H9 (cell line): ENCODE measurements around the gene PSMB9. TPM values are rescaled to one million over a fixed set of nuclear protein-coding genes. Genes with fewer than 3 reads are reported as not detected.
A peak's percentile ranks its signal among the peaks of the same experiment; 100 is the strongest.

ENCODE experiments used
- DNase-seq: peaks from one replicate; pipeline ENCODE4 v3.0.0-alpha.2; 2017
- H2AFZ ChIP-seq: one replicate; pipeline ENCODE4 v1.6.1; 2013; ENCODE audit warnings: mild to moderate bottlenecking, low read length, control low read depth, moderate library complexity
- H2AK5ac ChIP-seq: 2 replicates; pipeline ENCODE4 v1.6.1; 2013; ENCODE audit warnings: low read length, control low read depth, mixed read lengths; ENCODE audit not compliant: insufficient read length
- H2BK120ac ChIP-seq: one replicate; pipeline ENCODE4 v1.6.1; 2013; ENCODE audit warnings: low read depth, mild to moderate bottlenecking, low read length, control low read depth, inconsistent platforms; ENCODE audit not compliant: poor library complexity, severe bottlenecking
- H2BK12ac ChIP-seq: 2 replicates; pipeline ENCODE4 v1.6.1; 2013; ENCODE audit warnings: low read length, control low read depth, mixed read lengths, low read depth; ENCODE audit not compliant: insufficient read length
- H2BK15ac ChIP-seq: 2 replicates; pipeline ENCODE4 v1.6.1; 2013; ENCODE audit warnings: low read depth, low read length, control low read depth
- H2BK20ac ChIP-seq: one replicate; pipeline ENCODE4 v1.6.1; 2013; ENCODE audit warnings: low read depth, mild to moderate bottlenecking, low read length, control low read depth, inconsistent platforms; ENCODE audit not compliant: poor library complexity, severe bottlenecking
- H2BK5ac ChIP-seq: 2 replicates; pipeline ENCODE4 v1.6.1; 2013; ENCODE audit warnings: low read length, control low read depth, mixed read lengths; ENCODE audit not compliant: insufficient read length
- H3K14ac ChIP-seq: 2 replicates; pipeline ENCODE4 v1.6.1; 2013; ENCODE audit warnings: low read length, control low read depth; ENCODE audit not compliant: insufficient read depth
- H3K18ac ChIP-seq: 2 replicates; pipeline ENCODE4 v1.6.1; 2013; ENCODE audit warnings: low read depth, mild to moderate bottlenecking, mixed read lengths, low read length, control low read depth; ENCODE audit not compliant: insufficient read length
- H3K23ac ChIP-seq: 2 replicates; pipeline ENCODE4 v1.6.1; 2013; ENCODE audit warnings: low read length, control low read depth, mixed read lengths, low read depth; ENCODE audit not compliant: insufficient read length
- H3K23me2 ChIP-seq: 2 replicates; pipeline ENCODE4 v1.6.1; 2013; ENCODE audit warnings: low read depth, mild to moderate bottlenecking, mixed read lengths, low read length, control low read depth; ENCODE audit not compliant: insufficient read length, poor library complexity, severe bottlenecking
- H3K27ac ChIP-seq: 2 replicates; pipeline ENCODE4 v1.5.1; 2013; ENCODE audit warnings: low read length, control low read depth, mixed read lengths, low read depth; ENCODE audit not compliant: insufficient read length
- H3K27me3 ChIP-seq: 2 replicates; pipeline ENCODE4 v1.6.1; 2013; ENCODE audit warnings: low read length, control low read depth, inconsistent platforms; ENCODE audit not compliant: insufficient read depth
- H3K4ac ChIP-seq: 2 replicates; pipeline ENCODE4 v1.6.1; 2013; ENCODE audit warnings: low read depth, mild to moderate bottlenecking, control low read depth, inconsistent platforms, low read length, moderate library complexity
- H3K4me1 ChIP-seq: 2 replicates; pipeline ENCODE4 v1.6.1; 2013; ENCODE audit warnings: low read length, control low read depth, inconsistent platforms; ENCODE audit not compliant: insufficient read depth
- H3K4me2 ChIP-seq: 2 replicates; pipeline ENCODE4 v1.6.1; 2013; ENCODE audit warnings: low read length, control low read depth, mixed read lengths; ENCODE audit not compliant: insufficient read length, insufficient read depth
- H3K56ac ChIP-seq: 2 replicates; pipeline ENCODE4 v1.6.1; 2013; ENCODE audit warnings: low read depth, mild to moderate bottlenecking, mixed read lengths, low read length, control low read depth; ENCODE audit not compliant: insufficient read length
- H3K79me1 ChIP-seq: 2 replicates; pipeline ENCODE4 v1.6.1; 2013; ENCODE audit warnings: low read depth, mild to moderate bottlenecking, moderate library complexity, low read length, control low read depth, inconsistent platforms; ENCODE audit not compliant: insufficient read depth, poor library complexity, severe bottlenecking
- H3K79me2 ChIP-seq: 2 replicates; pipeline ENCODE4 v1.6.1; 2013; ENCODE audit warnings: low read length, control low read depth, inconsistent platforms; ENCODE audit not compliant: insufficient read depth
- H3K9ac ChIP-seq: 2 replicates; pipeline ENCODE4 v1.6.1; 2013; ENCODE audit warnings: low read length, control low read depth, mixed read lengths; ENCODE audit not compliant: insufficient read length; ENCODE audit errors: extremely low read depth
- H3K9me3 ChIP-seq: one replicate; pipeline ENCODE4 v1.6.1; 2013; ENCODE audit warnings: low read depth, low read length, inconsistent platforms; ENCODE audit not compliant: control insufficient read depth
- H3T11ph ChIP-seq: one replicate; pipeline ENCODE4 v1.6.1; 2013; ENCODE audit warnings: mild to moderate bottlenecking, low read length, control low read depth, inconsistent platforms
- H4K20me1 ChIP-seq: one replicate; pipeline ENCODE4 v1.6.1; 2013; ENCODE audit not compliant: control insufficient read depth, insufficient read length, insufficient read depth
- H4K5ac ChIP-seq: 2 replicates; pipeline ENCODE4 v1.6.1; 2013; ENCODE audit warnings: low read depth, mild to moderate bottlenecking, mixed read lengths, low read length, control low read depth; ENCODE audit not compliant: insufficient read length
- H4K8ac ChIP-seq: replicated peaks from 2 replicates; pipeline ENCODE4 v1.6.1; 2013; ENCODE audit warnings: low read length, control low read depth, mixed read lengths, low read depth; ENCODE audit not compliant: insufficient read length
- H4K91ac ChIP-seq: 2 replicates; pipeline ENCODE4 v1.6.1; 2013; ENCODE audit warnings: low read depth, mild to moderate bottlenecking, moderate library complexity, mixed read lengths, low read length, control low read depth; ENCODE audit not compliant: insufficient read length
- H3K27ac Mint-ChIP-seq, 3 experiments: 2 replicates in 2 of 3; 3 replicates in 1 of 3; pipeline ENCODE4 v1.8.0; 2020 to 2021; ENCODE audit warnings: mixed read lengths in 3 of 3, mild to moderate bottlenecking in 1 of 3, moderate library complexity in 1 of 3
- H3K27me3 Mint-ChIP-seq: 2 replicates; pipeline ENCODE4 v1.8.0; 2021; ENCODE audit warnings: low read depth, mild to moderate bottlenecking, moderate library complexity, mixed read lengths
- H3K36me3 Mint-ChIP-seq, 3 experiments: 2 replicates in 2 of 3; 3 replicates in 1 of 3; pipeline ENCODE4 v1.8.0; 2020 to 2021; ENCODE audit warnings: low read depth in 3 of 3, mixed read lengths in 3 of 3; ENCODE audit not compliant: insufficient read depth in 1 of 3
- H3K4me1 Mint-ChIP-seq, 2 experiments: 2 replicates each; pipeline ENCODE4 v1.8.0; 2020; ENCODE audit warnings: mixed read lengths in 2 of 2
- H3K4me3 Mint-ChIP-seq, 2 experiments: 2 replicates in 1 of 2; 3 replicates in 1 of 2; pipeline ENCODE4 v1.8.0; 2020 to 2021; ENCODE audit warnings: mild to moderate bottlenecking in 2 of 2, mixed read lengths in 2 of 2, moderate library complexity in 1 of 2
- H3K9me3 Mint-ChIP-seq, 2 experiments: 2 replicates in 1 of 2; 3 replicates in 1 of 2; pipeline ENCODE4 v1.8.0; 2020; ENCODE audit warnings: mild to moderate bottlenecking in 2 of 2, mixed read lengths in 2 of 2, moderate library complexity in 1 of 2
- CTCF ChIP-seq: fragments of 200-600 bp; sonication (generic); conservative IDR thresholded peaks from 3 replicates; pipeline ENCODE4 v1.8.0; 2021; ENCODE audit warnings: antibody characterized with exemption, mild to moderate bottlenecking
- WGBS: extraction: QIAGEN DNeasy Blood & Tissue Kit; methylation state at CpG from one replicate; pipeline ENCODE4 v1.1.7; 2013; ENCODE audit warnings: missing lambda C conversion rate, low lambda C conversion rate, mixed read lengths; ENCODE audit not compliant: insufficient read length; ENCODE audit errors: extremely low coverage; 5-methylcytosine and 5-hydroxymethylcytosine counted together
- total RNA-seq: library from RNA; stranded (reverse); gene quantifications from 2 replicates; pipeline ENCODE4 v1.2.1, GENCODE V29; 2021

Gene PSMB9
- total RNA-seq, 1 experiment from 2014 or later, result 3.5 TPM

GRCh38 chr6:32894085-32895005 lies 40.4 kb downstream of the PSMB9 start:
- no peak overlapping the region for H2BK15ac ChIP-seq
- no peaks in the 10 kb centered on the region for H3K79me1 ChIP-seq
- no peak overlapping the region for H3K23ac ChIP-seq

More at GRCh38 chr6:32894085-32895005, 40.4 kb downstream of the PSMB9 start:
- Mint-ChIP-seq H3K4me3 (peak overlapping the region; percentile 96 to 98), H3K27me3 (no peaks in the 10 kb centered on the region), H3K36me3 (peaks cover 0 to 2% (median 0%) of the 10 kb centered on the region in 3 experiments; a peak in 2 of 7 replicates), H3K27ac (peak overlapping the region; percentile 98 to 99 (median 98)), H3K4me1 (peaks cover 10 to 19% of the 10 kb centered on the region in 2 experiments), H3K9me3 (no peaks in the 10 kb centered on the region; a peak in 2 of 5 replicates)
- Histone ChIP-seq H3K4me2 (peak overlapping the region; percentile 72), H3K4ac (no peak overlapping the region), H3T11ph (no peak overlapping the region), H4K91ac (no peak overlapping the region), H3K23me2 (peaks cover 13% of the 10 kb centered on the region), H2AK5ac (no peak overlapping the region), H3K18ac (peak overlapping the region; percentile 32), H2BK5ac (no peak overlapping the region), H4K5ac (no peak overlapping the region), H3K27me3 (no peaks in the 10 kb centered on the region), H3K27ac (peak overlapping the region; percentile 42), H3K9ac (peak overlapping the region; percentile 64), H2AFZ (no peak overlapping the region), H2BK12ac (no peak overlapping the region), H4K20me1 (no peaks in the 10 kb centered on the region), H3K14ac (peak overlapping the region; percentile 36; the same call in 1 of the 2 replicates), H2BK20ac (no peak overlapping the region), H2BK120ac (no peak overlapping the region), H3K56ac (no peak overlapping the region), H3K79me2 (peaks cover 2% of the 10 kb centered on the region; the same call in 1 of the 2 replicates), H3K9me3 (no peaks in the 10 kb centered on the region), H3K4me1 (peaks cover 3% of the 10 kb centered on the region; the same call in 1 of the 2 replicates), H4K8ac (no peak overlapping the region)
- DNase-seq, result peak; percentile 96
- WGBS, result no CpG with 5 or more reads among the region's 61 CpGs
- no peak for TF ChIP-seq CTCF
